Rectal smooth muscle tissue (tissue), 1 donor: ENCODE measurements around the gene NETO2.
"Not testable (repeated sequence)": the region's sequence is repeated elsewhere in the genome, so short reads cannot be mapped to it uniquely, and the experiment has no call there.

ENCODE experiments used
- H3K27ac ChIP-seq: one replicate; pipeline ENCODE4 v1.7.0; 2013; ENCODE audit warnings: low read depth, low read length, inconsistent platforms
- H3K27me3 ChIP-seq: one replicate; pipeline ENCODE4 v1.7.0; 2013; ENCODE audit warnings: low read length; ENCODE audit not compliant: control insufficient read depth, insufficient read depth
- H3K36me3 ChIP-seq: one replicate; pipeline ENCODE4 v1.7.0; 2013; ENCODE audit warnings: low read length; ENCODE audit not compliant: control insufficient read depth, insufficient read depth
- H3K4me1 ChIP-seq: one replicate; pipeline ENCODE4 v1.7.0; 2013; ENCODE audit warnings: low read length; ENCODE audit not compliant: control insufficient read depth, insufficient read depth
- H3K4me3 ChIP-seq: one replicate; pipeline ENCODE4 v1.7.0; 2013; ENCODE audit warnings: low read length
- H3K9ac ChIP-seq: one replicate; pipeline ENCODE4 v1.7.0; 2013; ENCODE audit warnings: low read length

Gene NETO2

GRCh38 chr16:47125757-47126156 is 18.0 kb downstream of the NETO2 start:
- Histone ChIP-seq H3K9ac (no peak overlapping the region), H3K27ac (no peak overlapping the region), H3K27me3 (no peaks in the 10 kb centered on the region), H3K4me1 (no peaks in the 10 kb centered on the region), H3K4me3 (no peak overlapping the region), H3K36me3 (no peaks in the 10 kb centered on the region)

GRCh38 chr16:47113130-47113529 is 30.6 kb downstream of the NETO2 start:
- Histone ChIP-seq H3K27ac (no peak overlapping the region), H3K4me3 (no peak overlapping the region), H3K4me1 (no peaks in the 10 kb centered on the region), H3K27me3 (no peaks in the 10 kb centered on the region), H3K36me3 (no peaks in the 10 kb centered on the region), H3K9ac (no peak overlapping the region)

GRCh38 chr16:47110939-47111338 is 32.8 kb downstream of the NETO2 start:
- H3K4me3 ChIP-seq: no peak overlapping the region
- H3K4me1 ChIP-seq: no peaks in the 10 kb centered on the region
- H3K9ac ChIP-seq: no peak overlapping the region
- no peak overlapping the region for H3K27ac ChIP-seq
- H3K27me3 ChIP-seq: no peaks in the 10 kb centered on the region
- no peaks in the 10 kb centered on the region for H3K36me3 ChIP-seq

GRCh38 chr16:47109361-47109760 is 34.4 kb downstream of the NETO2 start:
- no peak overlapping the region for H3K9ac ChIP-seq
- H3K4me1 ChIP-seq: no peaks in the 10 kb centered on the region
- H3K4me3 ChIP-seq: no peak overlapping the region
- no peaks in the 10 kb centered on the region for H3K27me3 ChIP-seq
- H3K27ac ChIP-seq: no peak overlapping the region
- no peaks in the 10 kb centered on the region for H3K36me3 ChIP-seq

- H3K9ac ChIP-seq, H3K4me1 ChIP-seq, H3K4me3 ChIP-seq, H3K27me3 ChIP-seq, H3K36me3 ChIP-seq, H3K27ac ChIP-seq: not testable (repeated sequence)
These were observed 40.8 kb downstream of the NETO2 start for GRCh38 chr16:47102921-47103320.

- not testable (repeated sequence) for H3K27me3 ChIP-seq, H3K36me3 ChIP-seq, H3K4me3 ChIP-seq, H3K4me1 ChIP-seq, H3K9ac ChIP-seq, H3K27ac ChIP-seq
These were observed 46.6 kb downstream of the NETO2 start for GRCh38 chr16:47097154-47097553.

- Histone ChIP-seq H3K27ac (no peak overlapping the region), H3K4me1 (no peaks in the 10 kb centered on the region), H3K4me3 (no peak overlapping the region), H3K27me3 (no peaks in the 10 kb centered on the region), H3K9ac (no peak overlapping the region), H3K36me3 (no peaks in the 10 kb centered on the region)
These were observed 47.4 kb downstream of the NETO2 start for GRCh38 chr16:47096297-47096696.

GRCh38 chr16:47084198-47084597 is 59.5 kb downstream of the NETO2 start:
- Histone ChIP-seq H3K4me1 (no peaks in the 10 kb centered on the region), H3K36me3 (no peaks in the 10 kb centered on the region), H3K27me3 (no peaks in the 10 kb centered on the region), H3K9ac (no peak overlapping the region), H3K4me3 (no peak overlapping the region), H3K27ac (no peak overlapping the region)

- Histone ChIP-seq H3K27me3 (no peaks in the 10 kb centered on the region), H3K36me3 (no peaks in the 10 kb centered on the region), H3K4me1 (no peaks in the 10 kb centered on the region), H3K27ac (no peak overlapping the region), H3K9ac (no peak overlapping the region), H3K4me3 (no peak overlapping the region)
These were observed 61.5 kb downstream of the NETO2 start for GRCh38 chr16:47082099-47082865.

GRCh38 chr16:47081115-47081514 is 62.6 kb downstream of the NETO2 start:
- Histone ChIP-seq H3K27me3 (no peaks in the 10 kb centered on the region), H3K27ac (no peak overlapping the region), H3K4me3 (no peak overlapping the region), H3K36me3 (no peaks in the 10 kb centered on the region), H3K4me1 (no peaks in the 10 kb centered on the region), H3K9ac (no peak overlapping the region)

- Histone ChIP-seq H3K4me3 (no peak overlapping the region), H3K4me1 (no peaks in the 10 kb centered on the region), H3K27ac (no peak overlapping the region), H3K36me3 (no peaks in the 10 kb centered on the region), H3K27me3 (no peaks in the 10 kb centered on the region), H3K9ac (no peak overlapping the region)
These were observed 63.9 kb downstream of the NETO2 start for GRCh38 chr16:47079860-47080259.

GRCh38 chr16:47073223-47074155 is 70.3 kb downstream of the NETO2 start:
- H3K4me3 ChIP-seq: no peak overlapping the region
- no peaks in the 10 kb centered on the region for H3K36me3 ChIP-seq
- H3K9ac ChIP-seq: no peak overlapping the region
- H3K27me3 ChIP-seq: no peaks in the 10 kb centered on the region
- H3K4me1 ChIP-seq: no peaks in the 10 kb centered on the region
- no peak overlapping the region for H3K27ac ChIP-seq
